Measurements from ENCODE around the gene WDR81.

GRCh38 chr17:1783271-1783670 lies 58.8 kb downstream of the WDR81 start:
- no peak for TF ChIP-seq CTCF (conservative IDR thresholded peaks at IDR 0.05; ENCODE audit: low read depth in 2 of 2)
- TF ChIP-seq EZH2 (IDR thresholded peaks at IDR 0.05; ENCODE audit: low read depth, unreplicated experiment), result no peak
- no peak for TF ChIP-seq POLR2AphosphoS5 (IDR thresholded peaks at IDR 0.05; ENCODE audit: low read depth)
- no peak for TF ChIP-seq REST (IDR thresholded peaks at IDR 0.05; ENCODE audit: unreplicated experiment)
- no peak for TF ChIP-seq EZH2phosphoT487 (IDR thresholded peaks at IDR 0.05; ENCODE audit: unreplicated experiment)
- no peak for TF ChIP-seq ZNF331 (CRISPR knock-in tag; IDR thresholded peaks at IDR 0.05; ENCODE audit: low read depth)
